ENCODE measurements around the gene NEK8. TPM values are rescaled to one million over a fixed set of nuclear protein-coding genes. Genes with fewer than 3 reads are reported as not detected.

Gene NEK8
- total and polyA plus RNA-seq, 9 of the 15 experiments (the other 6 are each of a cell fraction or from before 2014, with no cell fraction given): 0.98 to 16.6 (median 4.6) TPM

DNA sequence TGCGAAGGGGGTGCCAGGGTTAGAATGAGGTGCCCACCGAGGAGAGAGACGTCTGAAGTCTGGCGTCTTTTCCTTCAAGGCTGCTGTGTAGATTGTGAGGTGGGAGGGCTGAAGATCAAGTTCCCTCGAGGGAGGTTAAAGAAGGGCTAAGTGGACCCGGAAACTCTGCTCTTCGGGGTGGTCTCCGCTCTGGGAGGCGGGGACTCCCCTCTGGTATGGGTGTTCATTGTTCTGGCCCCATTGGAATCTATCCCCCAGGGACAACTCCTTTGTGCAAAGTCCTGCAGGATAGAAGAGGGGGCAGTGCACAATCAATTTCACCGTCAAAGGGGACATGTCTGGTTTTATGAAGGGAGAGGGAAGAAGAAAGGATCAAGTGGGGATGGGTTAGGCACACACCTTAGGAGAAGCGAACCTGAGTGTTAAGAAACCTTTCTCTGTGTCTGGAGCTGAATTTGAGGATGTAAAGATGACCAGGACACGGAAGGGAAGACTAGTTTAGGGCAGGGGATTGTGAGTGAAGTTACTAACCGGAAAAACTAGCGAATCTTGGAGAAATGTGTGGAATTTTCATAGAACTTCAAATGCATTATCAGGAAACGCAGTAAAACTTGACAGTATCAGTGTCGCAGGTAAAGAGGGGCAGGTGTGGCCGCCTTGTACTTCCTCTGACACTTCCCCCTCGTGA lies 10.1 kb upstream of the NEK8 start (continued):
- TF ChIP-seq, protein P1, sequence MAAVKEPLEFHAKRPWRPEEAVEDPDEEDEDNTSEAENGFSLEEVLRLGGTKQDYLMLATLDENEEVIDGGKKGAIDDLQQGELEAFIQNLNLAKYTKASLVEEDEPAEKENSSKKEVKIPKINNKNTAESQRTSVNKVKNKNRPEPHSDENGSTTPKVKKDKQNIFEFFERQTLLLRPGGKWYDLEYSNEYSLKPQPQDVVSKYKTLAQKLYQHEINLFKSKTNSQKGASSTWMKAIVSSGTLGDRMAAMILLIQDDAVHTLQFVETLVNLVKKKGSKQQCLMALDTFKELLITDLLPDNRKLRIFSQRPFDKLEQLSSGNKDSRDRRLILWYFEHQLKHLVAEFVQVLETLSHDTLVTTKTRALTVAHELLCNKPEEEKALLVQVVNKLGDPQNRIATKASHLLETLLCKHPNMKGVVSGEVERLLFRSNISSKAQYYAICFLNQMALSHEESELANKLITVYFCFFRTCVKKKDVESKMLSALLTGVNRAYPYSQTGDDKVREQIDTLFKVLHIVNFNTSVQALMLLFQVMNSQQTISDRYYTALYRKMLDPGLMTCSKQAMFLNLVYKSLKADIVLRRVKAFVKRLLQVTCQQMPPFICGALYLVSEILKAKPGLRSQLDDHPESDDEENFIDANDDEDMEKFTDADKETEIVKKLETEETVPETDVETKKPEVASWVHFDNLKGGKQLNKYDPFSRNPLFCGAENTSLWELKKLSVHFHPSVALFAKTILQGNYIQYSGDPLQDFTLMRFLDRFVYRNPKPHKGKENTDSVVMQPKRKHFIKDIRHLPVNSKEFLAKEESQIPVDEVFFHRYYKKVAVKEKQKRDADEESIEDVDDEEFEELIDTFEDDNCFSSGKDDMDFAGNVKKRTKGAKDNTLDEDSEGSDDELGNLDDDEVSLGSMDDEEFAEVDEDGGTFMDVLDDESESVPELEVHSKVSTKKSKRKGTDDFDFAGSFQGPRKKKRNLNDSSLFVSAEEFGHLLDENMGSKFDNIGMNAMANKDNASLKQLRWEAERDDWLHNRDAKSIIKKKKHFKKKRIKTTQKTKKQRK (IDR thresholded peaks at IDR 0.05; ENCODE audit: borderline replicate concordance, low read depth, low read length): no peak

- Histone ChIP-seq H4K20me1 (replicated peaks; ENCODE audit: control insufficient read depth, insufficient read depth, low read length) (peaks cover 33% of the 10 kb centered on the region), H3K36me3 (ENCODE audit: control insufficient read depth, insufficient read depth, low read length) (peaks cover 40% of the 10 kb centered on the region), H2AFZ (ENCODE audit: low read depth, low read length) (peak overlapping the region; percentile 99), H3K9me1 (ENCODE audit: control insufficient read depth, insufficient read depth, low read length) (no peaks in the 10 kb centered on the region), H3K27ac (ENCODE audit: extremely low read depth, low read depth, low read length) (peak overlapping the region; percentile 95), H3K4me2 (ENCODE audit: insufficient read depth, low read length) (peak overlapping the region; percentile 96), H3K4me3 (peak overlapping the region; percentile 75), H3K9me3 (replicated peaks; ENCODE audit: control insufficient read depth, insufficient read depth, low read depth, low read length) (no peaks in the 10 kb centered on the region), H3K9ac (ENCODE audit: insufficient read depth in 1 of 2, low read depth in 2 of 2, low read length in 2 of 2) (peak overlapping the region; percentile 95 to 100), H3K79me2 (ENCODE audit: control insufficient read depth, insufficient read depth, low read length) (peaks cover 52% of the 10 kb centered on the region), H3K4me1 (replicated peaks in 1 of 2; ENCODE audit: control insufficient read depth in 2 of 2, insufficient read depth in 2 of 2, low read length in 2 of 2) (peaks cover 32 to 36% of the 10 kb centered on the region in 2 experiments), H3K27me3 (ENCODE audit: control insufficient read depth in 2 of 2, insufficient read depth in 2 of 2, low read length in 2 of 2) (0 out of 5 replicates have a peak, but pooled peaks cover 0 to 11% of the 10 kb centered on the region in 2 experiments)
- 24% methylated on average over 18 of the region's 18 CpGs for WGBS (ENCODE audit: insufficient coverage, low coverage, missing lambda C conversion rate)
- POLR2A ChIA-PET: interaction anchor here (0.6 to 11.1 kb wide), 30 partner anchors 9 to 405 kb away, joined by 3 to 367 read pairs (median 5); partner anchors contain the start of genes ALDOC, BLTP2, FAM222B and FLOT2
- intact Hi-C loops (cut with micrococcal nuclease): loop anchor here (1.0 to 2.0 kb wide), 2 partner anchors 8 to 72 kb away; partner anchors contain the start of gene PROCA1
- DNase-seq (ENCODE audit: extremely low read depth in 1 of 4, low spot score in 3 of 4) (no peak), ATAC-seq (peak; percentile 0; the same call in 1 of the 3 replicates), FAIRE-seq (no peak)
- no TSS peak for BruUV-seq (replicated peaks)
- in situ Hi-C loops (cut with MboI): no loop called here
- CTCF ChIA-PET (ENCODE audit: low intra/inter-chr PET ratio): interaction anchor here (1.5 kb wide), 1 partner anchor 73 kb away, joined by 5 read pairs; no protein-coding TSS in a partner anchor
- TF ChIP-seq ZNF780A (CRISPR knock-in tag; IDR thresholded peaks at IDR 0.05): 0 out of 2 replicates have a peak, but pooled peaks have one; percentile 55
- TF ChIP-seq ZNF263 (CRISPR knock-in tag; IDR thresholded peaks at IDR 0.05; ENCODE audit: borderline replicate concordance): no peak
- TF ChIP-seq KLF1 (tag; IDR thresholded peaks at IDR 0.05): no peak
- no peak for TF ChIP-seq KLF13 (tag; IDR thresholded peaks at IDR 0.05; ENCODE audit: borderline replicate concordance, low read depth)
- TF ChIP-seq JUNB (CRISPR knock-in tag; conservative IDR thresholded peaks at IDR 0.05): 0 out of 2 replicates have a peak, but pooled peaks have one; percentile 39
- TF ChIP-seq CBFB (CRISPR knock-in tag; IDR thresholded peaks at IDR 0.05): peak; percentile 83
- 0 out of 2 replicates have a peak, but pooled peaks have one; percentile 21 for TF ChIP-seq SOX6 (IDR thresholded peaks at IDR 0.05)
- no peak for TF ChIP-seq CHD1 (IDR thresholded peaks at IDR 0.05; ENCODE audit: low read length)
- TF ChIP-seq NFE2 (IDR thresholded peaks at IDR 0.05; ENCODE audit: low read depth): no peak
- no peak for TF ChIP-seq ETS2 (tag; IDR thresholded peaks at IDR 0.05; ENCODE audit: borderline replicate concordance, poor library complexity, severe bottlenecking)
- no peak for TF ChIP-seq HNRNPH1 (optimal IDR thresholded peaks at IDR 0.05; ENCODE audit: low read depth, low read length)
- peak; percentile 50 to 80; a peak in 3 of 4 replicates for TF ChIP-seq TEAD1 (CRISPR knock-in tag; IDR thresholded peaks at IDR 0.05)
- TF ChIP-seq MEF2A (IDR thresholded peaks at IDR 0.05; ENCODE audit: control insufficient read depth, low read depth, low read length): no peak
- no peak for TF ChIP-seq ASH1L (IDR thresholded peaks at IDR 0.05; ENCODE audit: borderline replicate concordance, low read depth, partially characterized antibody)
- no peak for TF ChIP-seq CBX2 (IDR thresholded peaks at IDR 0.05; ENCODE audit: insufficient read depth, low read length, poor library complexity, severe bottlenecking)
- TF ChIP-seq ZNF785 (CRISPR knock-in tag; IDR thresholded peaks at IDR 0.05): no peak
Observed at GRCh38 chr17:28719021-28719433, 9.6 kb upstream of the NEK8 start.

All from K562 (cell line).